Measurements from ENCODE around the gene SLC25A47.
"Not testable (repeated sequence)": the region's sequence is repeated elsewhere in the genome, so short reads cannot be mapped to it uniquely, and the experiment has no call there.

Gene SLC25A47

DNA sequence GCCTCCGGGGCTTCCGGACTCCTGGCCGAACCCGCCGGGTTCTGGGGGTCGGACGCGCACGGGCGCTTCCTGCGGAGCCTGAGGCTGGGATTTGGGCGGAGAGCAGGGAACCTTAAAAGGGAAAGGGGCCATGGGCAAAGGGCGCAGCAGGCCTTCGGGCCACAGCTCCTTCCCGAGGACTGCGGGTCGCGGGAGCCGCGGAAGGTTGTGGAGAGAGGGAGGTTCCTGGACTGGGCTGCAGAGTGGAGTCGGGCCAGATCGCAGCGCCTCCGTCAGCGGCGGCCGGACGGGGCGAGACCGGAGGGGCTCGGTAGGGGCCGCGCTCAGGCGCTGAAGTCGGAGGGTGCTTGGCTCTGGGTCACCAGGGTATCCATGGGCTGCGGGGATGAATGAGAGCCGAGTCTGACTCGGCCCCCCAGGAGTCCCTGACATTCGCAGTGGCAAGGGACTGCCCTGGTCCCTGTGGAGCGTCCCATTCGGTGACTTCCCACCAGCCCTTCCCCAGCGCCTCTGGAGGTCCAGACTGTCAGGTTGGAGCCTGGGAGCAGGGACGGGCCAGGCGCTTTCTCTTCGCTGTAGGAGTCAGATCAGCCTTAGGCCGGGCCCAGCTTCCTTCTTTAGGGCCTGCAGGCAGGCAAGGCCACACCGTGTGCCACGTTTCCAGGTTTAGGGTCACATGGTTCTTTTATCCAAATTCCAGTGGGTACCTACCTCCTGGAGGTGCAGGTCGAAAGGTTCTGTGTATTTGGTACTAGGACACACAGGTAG, 16.0 kb upstream of the SLC25A47 start:
- TF ChIP-seq, protein P1, sequence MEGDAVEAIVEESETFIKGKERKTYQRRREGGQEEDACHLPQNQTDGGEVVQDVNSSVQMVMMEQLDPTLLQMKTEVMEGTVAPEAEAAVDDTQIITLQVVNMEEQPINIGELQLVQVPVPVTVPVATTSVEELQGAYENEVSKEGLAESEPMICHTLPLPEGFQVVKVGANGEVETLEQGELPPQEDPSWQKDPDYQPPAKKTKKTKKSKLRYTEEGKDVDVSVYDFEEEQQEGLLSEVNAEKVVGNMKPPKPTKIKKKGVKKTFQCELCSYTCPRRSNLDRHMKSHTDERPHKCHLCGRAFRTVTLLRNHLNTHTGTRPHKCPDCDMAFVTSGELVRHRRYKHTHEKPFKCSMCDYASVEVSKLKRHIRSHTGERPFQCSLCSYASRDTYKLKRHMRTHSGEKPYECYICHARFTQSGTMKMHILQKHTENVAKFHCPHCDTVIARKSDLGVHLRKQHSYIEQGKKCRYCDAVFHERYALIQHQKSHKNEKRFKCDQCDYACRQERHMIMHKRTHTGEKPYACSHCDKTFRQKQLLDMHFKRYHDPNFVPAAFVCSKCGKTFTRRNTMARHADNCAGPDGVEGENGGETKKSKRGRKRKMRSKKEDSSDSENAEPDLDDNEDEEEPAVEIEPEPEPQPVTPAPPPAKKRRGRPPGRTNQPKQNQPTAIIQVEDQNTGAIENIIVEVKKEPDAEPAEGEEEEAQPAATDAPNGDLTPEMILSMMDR (IDR thresholded peaks at IDR 0.05; ENCODE audit: borderline replicate concordance, insufficient read depth, low read depth, low read length) = no peak

DNA sequence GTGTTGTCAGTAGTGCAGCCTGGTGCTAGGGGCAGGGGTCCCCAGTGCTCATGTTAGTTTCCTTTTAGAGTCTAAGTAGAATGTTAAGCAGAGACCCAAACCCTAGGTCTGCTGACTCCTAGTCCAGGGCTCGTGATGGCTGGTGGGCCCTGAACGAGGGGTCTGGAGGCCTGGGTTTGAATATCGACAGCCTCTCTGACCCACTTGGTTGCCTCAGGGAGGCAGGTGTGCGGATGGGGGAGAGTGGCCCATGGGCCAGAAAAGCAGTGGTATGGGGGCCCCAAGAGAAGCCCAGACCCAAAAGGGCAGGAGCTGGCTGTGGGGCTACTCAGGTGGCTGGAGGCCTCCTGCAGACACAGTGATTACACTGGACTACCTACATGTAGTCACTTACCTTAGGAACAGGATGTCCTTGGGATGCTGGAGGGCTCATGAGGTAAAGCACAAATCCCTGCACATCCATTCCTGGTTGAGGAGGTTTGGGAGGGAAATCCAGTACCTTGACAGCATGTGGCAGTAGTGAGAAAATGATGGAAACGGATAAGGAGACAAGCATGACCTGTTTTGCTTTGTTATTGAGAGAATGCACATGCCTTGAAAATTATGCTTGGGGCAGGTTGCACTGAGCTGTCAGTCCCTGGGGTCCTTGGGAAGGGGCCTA, 15.2 kb upstream of the SLC25A47 start:
- H3K4me3 ChIP-seq (ENCODE audit: low read depth, low read length) = no peak overlapping the region

More for the DNA sequence above, 16.0 kb upstream of the SLC25A47 start:
- peak overlapping the region; percentile 71 for H3K4me3 ChIP-seq (ENCODE audit: low read depth, low read length)

DNA sequence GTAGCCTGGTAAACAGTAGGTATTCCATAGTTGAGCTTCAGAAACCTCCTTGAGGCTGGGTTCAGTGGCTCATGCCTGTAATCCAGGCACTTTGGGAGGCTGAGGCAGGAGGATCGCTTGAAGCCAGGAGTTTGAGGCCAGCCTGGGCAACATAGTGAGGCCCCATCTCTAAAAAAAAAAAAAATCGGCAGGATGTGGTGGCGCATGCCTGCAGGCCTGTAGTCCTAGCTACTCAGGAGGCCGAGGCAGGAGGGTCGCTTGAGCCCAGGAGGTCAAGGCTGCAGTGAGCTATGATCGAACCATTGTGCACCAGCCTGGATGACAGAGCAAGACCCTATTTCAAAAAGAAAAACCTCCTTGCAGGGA, 14.7 kb upstream of the SLC25A47 start:
- H3K4me3 ChIP-seq (ENCODE audit: low read depth, low read length) = not testable (repeated sequence)

More for the DNA sequence above, 15.2 kb upstream of the SLC25A47 start:
- TF ChIP-seq, protein P1 (IDR thresholded peaks at IDR 0.05; ENCODE audit: borderline replicate concordance, insufficient read depth, low read depth, low read length) = no peak

DNA sequence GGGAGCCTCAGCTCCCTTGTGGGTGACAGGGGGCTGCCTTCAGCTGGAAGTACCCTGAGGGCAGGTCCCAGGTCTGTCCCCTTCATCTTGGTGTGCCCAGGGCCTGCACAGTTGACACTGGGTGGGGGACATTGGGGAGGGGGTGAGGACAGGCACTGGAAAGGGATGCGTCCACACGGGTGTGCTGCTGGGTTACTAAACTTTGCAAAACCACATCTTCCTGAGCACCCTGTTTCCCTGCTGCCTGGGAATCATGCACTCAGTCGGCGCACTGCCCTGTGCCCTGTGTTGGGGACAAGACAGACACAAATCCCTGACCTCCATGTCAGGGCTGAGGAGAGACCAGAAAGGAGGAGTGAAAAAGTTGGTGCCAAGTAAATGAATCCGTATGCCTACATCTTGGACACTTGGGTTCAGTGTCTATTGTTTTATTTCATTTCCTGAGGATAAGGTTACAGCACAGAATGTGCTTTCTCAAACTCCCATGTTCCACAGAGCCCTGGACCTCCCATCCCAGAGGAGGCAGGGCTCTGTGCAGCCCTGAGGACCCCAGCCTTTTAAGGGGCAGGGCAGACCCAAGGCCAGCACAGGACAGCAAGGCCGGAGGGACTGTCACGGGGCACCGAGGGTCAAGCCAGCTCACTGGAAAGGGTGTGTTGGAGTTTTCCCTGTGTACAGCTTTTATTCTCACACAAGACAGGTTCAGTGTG, 14.0 kb upstream of the SLC25A47 start:
- TF ChIP-seq, protein P1 (IDR thresholded peaks at IDR 0.05; ENCODE audit: borderline replicate concordance, insufficient read depth, low read depth, low read length) = no peak
- no peak overlapping the region for H3K4me3 ChIP-seq (ENCODE audit: low read depth, low read length)

DNA sequence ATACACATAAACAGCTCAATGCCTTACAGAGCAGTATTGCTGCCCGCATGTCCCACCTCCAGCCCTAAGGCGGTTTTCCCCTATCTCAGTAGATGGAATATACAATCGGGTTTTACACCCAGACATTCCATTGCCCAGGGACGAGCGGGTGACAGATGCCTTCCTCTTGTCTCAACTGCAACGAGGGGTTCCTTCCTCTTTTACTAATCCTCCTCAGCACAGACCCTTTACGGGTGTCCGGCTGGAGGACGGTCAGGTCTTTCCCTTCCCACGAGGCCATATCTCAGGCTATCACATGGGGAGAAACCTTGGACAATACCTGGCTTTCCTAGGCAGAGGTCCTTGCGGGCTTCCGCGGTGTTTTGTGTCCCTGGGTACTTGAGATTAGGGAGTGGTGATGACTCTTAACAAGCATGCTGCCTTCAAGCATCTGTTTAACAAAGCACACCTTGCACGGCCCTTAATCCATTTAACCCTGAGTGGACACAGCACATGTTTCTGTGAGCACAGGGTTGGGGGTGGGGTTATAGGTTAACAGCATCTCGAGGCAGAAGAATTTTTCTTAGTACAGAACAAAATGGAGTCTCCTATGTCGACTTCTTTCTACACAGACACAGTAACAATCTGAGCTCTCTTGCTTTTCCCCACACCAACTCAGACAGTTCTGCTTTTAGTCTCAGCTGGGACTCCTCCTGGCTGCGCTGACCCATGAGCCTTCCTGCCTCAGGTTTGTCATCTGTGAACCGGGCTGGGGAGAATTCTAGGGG, 10.8 kb upstream of the SLC25A47 start:
- H3K4me3 ChIP-seq (ENCODE audit: low read depth, low read length) = not testable (repeated sequence)

DNA sequence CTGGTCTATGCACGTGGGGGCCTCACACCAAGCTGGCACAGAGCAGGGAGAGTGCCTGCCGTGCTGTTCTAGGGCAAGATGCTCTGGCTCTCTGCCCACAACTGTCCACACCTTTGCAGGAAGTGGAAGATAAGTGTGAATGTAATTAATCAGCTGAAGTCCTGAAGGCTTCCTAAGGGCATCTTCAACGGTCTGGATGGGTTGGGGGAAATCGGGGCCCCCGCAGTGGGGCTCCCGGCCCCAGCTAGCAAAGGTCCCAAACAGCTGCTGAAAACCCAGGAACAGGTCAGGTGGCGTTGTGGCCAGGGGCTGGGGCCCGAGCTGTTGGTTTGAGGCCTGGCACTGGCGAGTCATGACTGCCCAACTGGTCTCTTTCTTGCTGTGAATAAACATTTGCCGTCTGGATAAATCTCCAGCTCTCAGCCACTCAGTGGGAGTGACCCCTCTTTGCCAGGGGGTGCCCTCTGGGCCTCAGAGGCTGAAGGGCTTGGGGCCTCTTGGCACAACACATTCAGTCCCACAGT, 10.2 kb upstream of the SLC25A47 start:
- TF ChIP-seq, protein P1 (IDR thresholded peaks at IDR 0.05; ENCODE audit: borderline replicate concordance, insufficient read depth, low read depth, low read length) = no peak
- H3K4me3 ChIP-seq (ENCODE audit: low read depth, low read length) = no peak overlapping the region

DNA sequence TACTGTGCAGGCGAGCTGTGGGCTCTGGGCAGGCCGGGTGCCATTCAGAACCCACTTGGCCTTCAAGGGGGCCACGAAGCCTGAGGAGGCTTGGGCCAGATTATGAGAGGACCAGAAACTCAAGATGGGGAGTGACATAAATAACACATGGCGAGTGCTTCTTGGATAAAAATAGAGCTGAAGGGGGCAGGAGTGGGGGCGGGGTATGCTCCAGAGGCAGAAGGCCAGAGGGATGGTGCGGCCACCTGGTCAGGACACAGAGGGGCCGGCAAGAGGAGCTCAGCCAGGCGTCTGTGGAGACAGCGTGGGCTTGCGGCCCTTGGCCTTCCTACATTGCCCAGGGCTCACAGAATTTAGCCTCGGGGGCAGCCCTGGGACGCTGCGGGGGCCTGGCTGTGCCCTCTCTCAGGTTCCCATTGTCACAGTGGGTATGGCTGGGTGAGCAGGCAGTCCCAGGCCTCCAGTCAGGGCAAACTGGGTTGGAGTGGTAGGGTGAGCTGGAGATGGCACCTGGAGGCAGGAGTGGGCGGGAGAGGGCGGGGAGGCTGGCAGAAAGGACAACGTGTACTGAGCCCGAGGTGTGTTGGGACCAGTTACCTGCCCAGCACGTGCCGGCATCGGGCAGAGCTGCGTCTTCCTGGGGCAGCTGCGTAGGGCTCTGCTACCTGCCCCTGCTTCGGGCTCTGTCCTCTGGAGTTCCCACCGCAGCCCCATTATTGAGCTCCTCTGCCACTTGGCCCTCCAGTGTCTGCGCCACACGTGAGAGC, 9.5 kb upstream of the SLC25A47 start:
- TF ChIP-seq, protein P1 (IDR thresholded peaks at IDR 0.05; ENCODE audit: borderline replicate concordance, insufficient read depth, low read depth, low read length) = no peak
- H3K4me3 ChIP-seq (ENCODE audit: low read depth, low read length) = no peak overlapping the region
